Endometrium (tissue), 2 donors: ENCODE data around the gene PFN3.

Experiments
- FAIRE-seq: peaks from 2 replicates; lab custom pipeline; 2012; peaks lifted over from hg19 to GRCh38; lab: Jason Lieb, UNC
- donor health status: control.
- donor health status: control.

The PFN3 gene

DNA sequence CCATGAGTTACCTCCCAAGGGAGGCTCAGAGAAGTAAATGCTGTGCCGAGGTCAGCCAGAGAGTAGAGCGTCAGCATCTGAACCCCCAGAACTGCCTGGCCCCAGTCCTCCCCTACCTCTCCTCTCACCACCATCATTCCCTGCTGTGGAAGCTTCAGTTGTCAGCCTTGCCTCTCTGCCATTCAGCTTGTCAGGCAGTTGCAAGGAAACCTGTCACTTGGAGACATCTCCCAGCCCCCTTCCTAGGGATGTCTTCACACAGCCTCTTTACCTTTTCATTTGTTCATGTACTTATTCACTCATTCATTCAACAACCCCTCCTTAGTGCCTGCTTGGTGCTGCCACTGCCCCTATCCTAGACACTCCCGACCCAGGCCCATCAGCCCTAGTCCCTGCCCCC is 40.6 kb downstream of the PFN3 start:
- no peak for FAIRE-seq

DNA sequence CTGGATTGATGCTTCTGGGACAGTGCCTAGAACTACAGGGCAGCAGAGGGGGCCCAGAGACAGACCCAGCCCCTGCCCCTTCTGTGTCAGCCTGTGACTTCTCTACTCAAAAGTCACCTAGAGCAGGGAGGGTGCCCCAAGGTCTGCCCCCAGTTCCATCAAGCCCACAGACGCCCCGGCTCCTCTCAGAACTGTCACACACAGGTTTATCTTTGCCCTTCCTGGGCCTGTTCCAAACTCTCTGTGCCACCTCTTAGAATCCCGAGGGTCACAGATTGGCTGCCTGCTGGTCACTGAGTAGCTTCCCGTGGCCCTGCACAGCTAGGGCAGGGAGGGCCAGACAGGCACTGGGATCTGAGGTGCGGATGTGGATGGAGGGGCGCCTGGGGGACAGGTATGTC is 41.0 kb downstream of the PFN3 start:
- no peak for FAIRE-seq

DNA sequence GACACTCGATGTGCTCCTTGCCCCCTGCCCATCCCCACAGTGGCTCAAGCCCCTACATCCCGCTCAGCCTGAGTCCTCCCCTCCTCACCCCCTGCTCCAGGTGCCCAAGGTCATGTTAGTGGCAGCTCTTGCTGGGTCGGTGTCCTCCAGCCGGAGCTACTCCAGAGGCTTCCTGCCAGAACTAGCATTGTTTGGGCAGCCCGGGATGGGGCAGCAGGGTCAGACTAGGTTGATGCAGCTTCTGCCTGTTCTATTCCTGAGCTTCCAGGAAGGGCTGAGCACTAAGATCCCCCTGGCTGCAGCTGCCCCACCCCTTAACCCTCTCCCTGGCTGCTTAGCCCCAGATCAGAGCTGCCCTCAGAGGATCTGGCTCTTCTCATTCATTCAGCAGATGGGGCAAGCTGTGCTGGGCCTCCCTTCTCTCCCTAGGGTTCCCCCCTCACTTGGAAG is 42.1 kb downstream of the PFN3 start:
- no peak for FAIRE-seq

- FAIRE-seq, result no peak
Observed at GRCh38 chr5:177357459-177358351, 42.8 kb downstream of the PFN3 start, which contains the start of gene RGS14. TSS of gene RGS14 (plus strand) at chr5:177357924. CDS start at chr5:177358025, 101 bp downstream.

DNA sequence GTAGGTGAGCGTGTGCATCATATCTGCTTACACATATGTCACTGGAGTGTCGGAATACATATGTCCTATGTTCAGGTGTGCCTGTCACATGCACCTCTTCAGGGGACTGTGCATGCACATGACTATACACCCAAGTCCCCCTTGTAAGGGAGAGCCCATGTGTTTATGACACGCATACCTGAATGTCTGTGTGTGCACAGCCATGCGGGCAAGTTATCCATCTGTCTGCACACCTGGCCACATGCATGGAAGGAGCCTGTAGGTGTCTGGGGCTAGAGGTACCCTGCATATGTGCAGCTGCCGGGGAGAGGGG is 43.4 kb downstream of the PFN3 start:
- no peak for FAIRE-seq

DNA sequence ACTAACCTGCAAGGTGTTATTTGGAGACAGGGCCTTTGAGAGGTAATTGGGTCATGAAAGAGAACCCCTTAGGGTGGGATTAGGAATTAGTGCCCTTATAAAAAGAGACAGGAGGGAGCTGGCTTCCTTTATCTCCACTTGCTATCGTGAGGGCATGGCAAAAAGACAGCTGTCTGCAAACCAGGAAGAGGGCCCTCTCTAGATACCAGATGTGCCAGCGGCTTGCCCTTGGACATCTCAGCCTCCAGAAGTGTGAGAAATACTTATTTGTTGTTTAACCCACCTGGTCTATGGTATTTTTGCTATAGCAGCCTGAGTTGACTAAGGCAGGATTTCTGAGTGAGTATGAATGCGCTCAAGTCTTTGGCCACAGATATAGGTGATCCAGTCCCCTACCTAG is 43.7 kb downstream of the PFN3 start:
- no peak for FAIRE-seq

DNA sequence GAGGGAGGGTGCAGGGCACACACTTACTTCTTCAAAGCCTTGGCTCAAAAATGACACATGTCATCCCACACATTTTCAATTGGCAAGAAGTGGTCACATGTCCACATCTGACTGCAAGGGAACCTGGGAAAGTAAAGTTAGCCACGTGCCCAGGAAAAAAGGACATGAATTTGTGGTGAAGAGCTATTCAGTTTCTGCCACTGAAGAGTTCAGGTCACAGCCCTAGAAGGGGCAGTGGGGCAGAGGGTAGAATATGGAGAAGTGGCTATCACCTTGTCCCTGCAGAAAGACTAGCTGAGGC is 44.6 kb downstream of the PFN3 start:
- FAIRE-seq, result no peak

GRCh38 chr5:177355162-177355867 is 45.1 kb downstream of the PFN3 start:
- FAIRE-seq, result no peak

GRCh38 chr5:177354711-177355110 is 45.8 kb downstream of the PFN3 start:
- FAIRE-seq, result no peak

DNA sequence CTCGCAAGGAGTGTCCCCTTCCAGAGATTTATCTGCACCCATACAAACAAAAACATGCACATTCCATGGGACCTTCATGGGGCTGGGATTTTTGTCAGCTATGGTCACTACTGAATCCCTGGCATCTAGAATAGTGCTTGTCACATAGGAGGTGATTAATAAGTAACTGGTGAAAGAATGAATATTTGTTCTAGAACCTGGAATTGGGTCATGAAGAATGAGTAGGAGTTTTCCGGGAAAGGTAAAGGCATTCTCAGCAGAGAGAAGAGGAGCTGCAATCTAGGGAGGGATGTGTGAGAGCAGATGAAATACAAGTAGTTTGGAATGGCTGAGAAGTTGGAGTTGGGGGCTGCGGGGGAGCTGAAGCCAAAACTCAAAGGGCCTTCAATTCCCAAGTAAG is 46.2 kb downstream of the PFN3 start:
- no peak for FAIRE-seq

- no peak for FAIRE-seq
Observed at GRCh38 chr5:177353093-177353492, 47.4 kb downstream of the PFN3 start.

GRCh38 chr5:177351392-177352329 is 48.8 kb downstream of the PFN3 start, which contains the start of gene LMAN2:
TSS of gene LMAN2 (minus strand) at chr5:177351668. CDS start at chr5:177351647, 21 bp downstream.
- FAIRE-seq, result no peak

GRCh38 chr5:177350776-177351391 is 49.6 kb downstream of the PFN3 start:
- FAIRE-seq, result no peak
